ENCODE measurements around the gene INPP5A.

- TF ChIP-seq REST (IDR thresholded peaks at IDR 0.05; ENCODE audit: low read depth), result no peak
- TF ChIP-seq CEBPB (IDR thresholded peaks at IDR 0.05), result no peak
- TF ChIP-seq TCF12 (IDR thresholded peaks at IDR 0.05; ENCODE audit: low read depth), result no peak
- TF ChIP-seq EP300 (IDR thresholded peaks at IDR 0.05; ENCODE audit: borderline replicate concordance), result no peak
- no peak for TF ChIP-seq YY1 (IDR thresholded peaks at IDR 0.05; ENCODE audit: low read depth)
- no peak for TF ChIP-seq MAX (IDR thresholded peaks at IDR 0.05)
- TF ChIP-seq EGR1 (IDR thresholded peaks at IDR 0.05), result no peak
These were observed 131.7 kb downstream of the INPP5A start for GRCh38 chr10:132669208-132669861.
